NCI-H2196 treated with DMSO at 0.1 percent for 48 hours (cell line): ENCODE measurements around the gene TMED4.
"Not testable (repeated sequence)": the region's sequence is repeated elsewhere in the genome, so short reads cannot be mapped to it uniquely, and the experiment has no call there.

Experiments
- DNase-seq: peaks from one replicate; lab custom pipeline; 2025; ENCODE audit not compliant: unreplicated experiment; lab: John Stamatoyannopoulos, UW

The TMED4 gene

DNA sequence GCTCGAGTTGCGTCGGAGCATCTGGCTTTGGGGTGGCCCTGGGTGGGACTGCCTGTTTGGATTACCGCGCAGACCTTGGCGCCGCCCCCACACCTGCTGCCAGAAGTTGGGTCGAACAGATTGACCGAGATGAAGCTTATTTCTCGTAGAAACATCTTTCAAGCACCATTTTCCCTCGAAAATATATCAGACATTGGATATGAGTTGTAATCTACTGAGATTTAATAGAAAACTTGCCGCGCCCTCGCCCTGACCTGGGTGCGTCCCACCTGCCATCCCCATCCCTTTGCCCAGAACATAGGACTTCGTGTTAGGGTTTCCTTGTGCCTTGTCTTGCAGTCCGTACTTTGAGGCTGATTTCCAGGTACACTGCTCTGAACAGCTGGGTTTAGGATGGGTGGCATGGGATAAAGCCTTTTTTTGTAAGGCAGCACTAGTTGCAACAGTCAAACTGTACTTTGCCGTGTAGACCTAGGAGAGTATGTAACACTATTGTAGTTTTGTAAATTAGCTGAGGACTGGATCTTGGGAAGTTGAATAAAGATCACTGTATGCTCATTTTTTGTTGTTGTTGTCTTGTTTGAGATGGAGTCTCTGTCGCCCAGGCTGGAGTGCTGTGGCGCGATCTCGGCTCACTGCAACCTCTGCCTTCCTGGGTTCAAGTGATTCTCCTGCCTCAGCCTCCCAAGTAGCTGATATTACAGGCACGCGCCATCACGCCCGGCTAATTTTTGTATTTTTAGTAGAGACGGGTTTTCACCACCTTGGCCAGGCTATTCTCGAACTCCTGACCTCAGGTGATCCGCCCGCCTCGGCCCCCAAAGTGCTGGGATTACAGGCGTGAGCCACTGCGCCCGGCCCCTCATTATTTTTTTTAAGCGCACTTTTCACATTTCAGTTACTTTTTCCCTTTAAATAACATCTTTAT is 25.4 kb upstream of the TMED4 start:
- DNase-seq = no peak

DNA sequence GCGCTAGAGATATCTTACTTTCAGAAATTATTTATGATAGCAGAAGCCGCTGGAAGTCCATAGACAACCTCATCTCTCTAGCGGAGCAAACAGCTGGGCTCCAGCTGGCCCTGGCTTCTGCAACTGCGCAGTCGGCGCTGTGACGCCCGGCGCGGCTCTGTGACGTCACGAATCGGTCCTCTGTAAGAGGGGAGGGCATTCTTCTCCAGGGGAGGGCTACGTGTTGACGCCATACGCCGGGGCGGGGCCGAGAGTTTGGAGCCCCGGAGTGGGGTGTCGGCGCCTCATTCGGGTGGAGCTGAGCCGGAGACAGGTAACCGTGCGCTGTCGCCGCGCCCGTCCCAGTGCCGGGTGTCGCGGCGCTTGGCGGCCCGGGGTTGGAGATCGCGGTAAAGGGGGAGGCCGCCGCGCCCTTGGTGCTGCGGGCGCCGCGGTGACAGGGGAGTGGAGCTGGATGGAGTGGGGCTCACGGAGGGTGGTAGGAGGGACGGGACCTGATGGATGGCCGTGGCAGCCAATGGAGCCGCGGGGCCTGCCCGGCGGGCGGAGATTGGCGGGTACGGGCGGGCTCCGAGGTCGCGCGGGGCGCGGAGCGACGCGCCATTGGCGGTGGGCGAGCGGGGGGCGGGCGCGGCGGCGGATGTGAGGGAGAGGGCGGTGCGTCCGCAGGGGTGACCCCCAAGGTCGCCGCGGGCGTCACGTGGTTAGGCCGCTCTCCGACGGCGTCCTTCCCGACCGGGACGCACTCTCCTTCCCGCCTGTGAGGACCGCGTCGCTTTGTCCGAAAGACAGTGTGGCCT is 24.5 kb upstream of the TMED4 start, which contains the start of gene OGDH:
Gene OGDH (plus strand): TSS at position 287 of the 800 bp plus-strand sequence. CDS start 17,717 bp downstream, outside the sequence.
- DNase-seq = peak; percentile 98

DNA sequence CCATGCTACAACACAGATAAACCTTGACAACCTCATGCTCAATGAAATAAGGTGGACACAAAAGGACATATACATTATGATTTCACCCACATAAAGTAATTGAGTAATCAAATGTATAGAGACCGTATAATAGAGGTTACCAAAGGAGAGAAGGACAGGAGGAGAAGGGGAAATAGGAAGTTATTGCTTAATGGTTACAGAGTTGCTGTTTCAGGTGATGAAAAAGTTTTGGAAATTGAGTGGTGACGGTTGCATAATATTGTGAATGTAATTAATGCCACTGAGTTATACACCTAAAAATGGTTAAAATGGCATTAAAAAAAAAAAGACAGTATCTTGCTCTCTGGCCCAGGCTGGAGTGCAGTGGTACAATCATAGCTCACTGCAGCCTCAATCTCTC is 22.9 kb upstream of the TMED4 start:
- no peak for DNase-seq

DNA sequence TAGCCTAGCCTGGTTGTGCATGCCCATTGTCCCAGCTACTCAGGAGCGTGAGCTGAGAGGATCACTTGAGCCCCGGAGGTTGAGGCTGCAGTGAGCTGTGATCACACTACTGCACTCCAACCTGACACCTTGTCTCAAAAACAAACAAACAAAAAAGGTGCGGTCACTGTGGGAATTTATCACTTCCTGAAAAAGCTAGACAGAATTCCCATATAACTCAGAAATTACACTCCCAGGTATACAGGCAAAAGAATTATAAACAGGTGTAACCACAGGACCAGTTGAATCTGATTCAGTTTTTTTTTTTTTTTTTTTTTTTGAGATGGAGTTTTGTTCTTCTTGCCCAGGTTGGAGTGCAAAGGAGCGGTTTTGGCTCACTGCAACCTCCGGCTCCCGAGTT is 21.2 kb upstream of the TMED4 start:
- DNase-seq = no peak

DNA sequence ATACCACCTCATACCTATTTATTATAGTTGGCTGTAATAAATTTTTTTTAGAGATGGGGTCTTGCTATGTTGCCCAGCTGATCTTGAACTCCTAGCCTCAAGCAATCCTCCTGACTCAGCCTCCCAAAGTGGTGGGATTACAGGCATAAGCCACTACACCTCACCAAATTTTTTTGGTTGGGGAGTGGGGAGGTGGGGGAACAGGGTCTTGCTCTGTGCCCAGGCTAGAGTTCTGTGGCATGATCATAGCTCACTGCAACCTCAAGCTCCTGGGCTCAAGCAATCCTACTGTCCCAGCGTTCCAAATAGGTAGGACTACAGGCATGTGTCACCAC is 20.5 kb upstream of the TMED4 start:
- DNase-seq = no peak

DNA sequence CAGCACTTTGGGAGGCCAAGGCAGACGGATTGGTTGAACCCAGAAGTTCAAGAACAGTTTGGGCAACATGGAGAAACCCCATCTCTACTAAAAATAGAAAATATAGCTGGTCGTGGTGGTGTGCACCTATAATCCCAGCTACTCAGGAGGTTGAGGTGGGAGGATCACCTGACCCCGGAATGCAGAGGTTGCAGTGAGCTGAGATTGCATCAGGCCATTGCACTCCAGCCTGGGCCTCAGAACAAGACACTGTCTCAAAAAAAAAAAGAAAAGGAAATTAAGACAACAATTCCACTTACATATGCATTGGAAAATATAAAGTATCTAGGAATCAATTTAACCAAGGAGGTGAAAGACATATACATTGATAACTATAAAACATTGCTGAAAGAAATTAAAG is 17.2 kb upstream of the TMED4 start:
- DNase-seq = no peak

DNA sequence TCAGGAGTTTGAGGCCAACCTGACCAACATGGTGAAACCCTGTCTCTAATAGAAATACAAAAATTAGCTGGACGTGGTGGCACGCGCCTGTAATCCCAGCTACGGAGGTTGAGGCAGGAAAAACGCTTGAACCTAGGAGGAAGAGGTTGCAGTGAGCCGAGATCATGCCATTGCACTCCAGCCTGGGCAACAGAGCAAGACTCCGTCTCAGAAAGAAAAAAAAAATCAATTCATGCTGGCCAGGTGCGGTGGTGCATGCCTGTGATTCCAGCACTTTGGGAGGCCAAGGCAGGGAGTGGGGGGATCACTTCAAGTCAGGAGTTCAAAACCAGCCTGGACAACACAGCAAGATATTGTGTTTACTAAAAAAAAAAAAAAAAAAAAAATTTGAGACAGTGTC is 15.2 kb upstream of the TMED4 start:
- DNase-seq = not testable (repeated sequence)

DNA sequence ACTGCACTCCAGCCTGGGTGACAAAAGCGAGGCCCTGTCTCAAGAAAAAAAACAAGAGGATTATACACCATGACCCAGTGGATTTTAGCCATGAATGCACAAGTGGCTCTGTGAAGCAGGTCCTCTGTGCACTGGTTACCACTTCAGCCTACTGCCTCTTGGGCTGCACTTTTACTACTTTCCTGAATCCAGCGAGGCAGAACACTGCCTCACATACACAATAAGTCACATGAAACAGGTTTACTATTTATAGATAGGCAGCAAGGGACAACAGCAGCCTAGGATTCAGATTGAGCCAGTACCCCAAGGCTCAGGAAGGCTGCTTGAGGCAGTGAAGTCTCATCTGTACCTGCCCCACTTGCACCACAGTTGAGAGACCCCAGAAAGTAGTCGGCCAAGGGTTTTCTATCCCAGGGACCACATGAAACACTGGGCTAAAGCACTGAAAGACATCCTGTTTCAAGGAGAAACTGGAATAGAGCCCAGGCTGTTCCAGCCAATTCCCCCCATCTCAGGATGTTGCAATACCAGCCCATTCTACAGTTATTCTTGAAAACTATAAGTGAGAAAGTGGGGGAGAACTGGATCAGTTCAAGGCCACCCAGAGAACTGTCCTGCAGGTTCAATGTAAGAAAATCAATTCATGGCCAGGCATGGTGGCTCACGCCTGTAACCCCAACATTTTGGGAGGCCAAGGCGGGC is 14.1 kb upstream of the TMED4 start:
- DNase-seq = no peak

DNA sequence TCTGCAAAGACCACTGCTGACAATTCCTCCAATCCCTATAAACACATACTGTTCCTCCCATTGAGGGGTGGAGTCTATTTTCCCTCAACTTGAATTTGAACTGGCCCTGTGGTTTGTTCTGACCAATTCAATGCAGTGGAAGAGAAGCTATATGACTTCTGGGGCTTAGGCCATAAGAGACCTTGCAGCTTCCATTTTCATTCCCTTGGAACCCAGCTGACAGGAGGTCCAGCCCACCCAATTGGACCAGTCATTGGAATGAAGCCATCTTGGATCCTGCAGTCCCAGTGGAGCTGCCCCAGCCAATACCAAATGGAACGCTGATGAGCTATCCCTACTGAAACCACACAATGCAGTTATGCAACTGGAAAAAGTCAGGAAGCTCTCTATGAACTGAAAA is 8.9 kb upstream of the TMED4 start:
- no peak for DNase-seq

DNA sequence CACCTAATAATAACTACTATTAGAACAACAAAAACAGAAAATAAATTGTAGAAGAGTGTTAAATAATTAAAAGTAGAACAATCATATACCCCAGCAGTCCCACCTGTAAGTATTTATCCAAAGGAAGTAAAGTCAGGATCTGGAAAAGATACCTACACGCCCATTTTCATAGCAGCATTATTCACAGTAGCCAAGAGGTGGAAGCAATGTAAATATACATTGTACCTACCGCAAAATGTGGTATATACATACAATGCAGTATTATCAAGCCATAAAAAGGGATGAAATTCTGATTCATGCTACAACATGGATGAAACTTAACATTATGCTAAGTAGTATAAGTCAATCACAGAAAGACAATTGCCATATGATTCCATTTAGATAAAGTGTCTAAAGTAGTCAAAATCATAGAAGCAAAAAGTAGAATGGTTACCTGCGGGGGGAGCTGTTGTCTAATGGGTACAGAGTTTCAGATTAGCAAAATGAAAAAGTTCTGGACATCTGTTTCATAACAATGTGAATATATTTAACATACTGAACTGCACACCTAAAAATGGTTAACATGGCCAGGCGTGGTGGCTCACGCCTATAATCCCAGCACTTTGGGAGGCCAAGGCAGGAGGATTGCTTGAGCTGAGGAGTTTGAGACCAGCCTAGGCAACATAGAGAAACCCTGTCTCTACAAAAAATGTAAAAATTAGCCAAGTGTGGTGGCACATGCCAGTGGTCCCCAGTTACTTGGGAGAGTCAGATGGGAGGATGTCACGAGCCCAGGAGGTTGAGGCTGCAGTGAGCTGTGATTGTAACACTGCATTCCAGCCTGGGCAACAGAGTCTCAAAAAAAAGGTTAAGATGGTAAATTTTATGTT is 6.0 kb upstream of the TMED4 start:
- peak; percentile 15 for DNase-seq

DNA sequence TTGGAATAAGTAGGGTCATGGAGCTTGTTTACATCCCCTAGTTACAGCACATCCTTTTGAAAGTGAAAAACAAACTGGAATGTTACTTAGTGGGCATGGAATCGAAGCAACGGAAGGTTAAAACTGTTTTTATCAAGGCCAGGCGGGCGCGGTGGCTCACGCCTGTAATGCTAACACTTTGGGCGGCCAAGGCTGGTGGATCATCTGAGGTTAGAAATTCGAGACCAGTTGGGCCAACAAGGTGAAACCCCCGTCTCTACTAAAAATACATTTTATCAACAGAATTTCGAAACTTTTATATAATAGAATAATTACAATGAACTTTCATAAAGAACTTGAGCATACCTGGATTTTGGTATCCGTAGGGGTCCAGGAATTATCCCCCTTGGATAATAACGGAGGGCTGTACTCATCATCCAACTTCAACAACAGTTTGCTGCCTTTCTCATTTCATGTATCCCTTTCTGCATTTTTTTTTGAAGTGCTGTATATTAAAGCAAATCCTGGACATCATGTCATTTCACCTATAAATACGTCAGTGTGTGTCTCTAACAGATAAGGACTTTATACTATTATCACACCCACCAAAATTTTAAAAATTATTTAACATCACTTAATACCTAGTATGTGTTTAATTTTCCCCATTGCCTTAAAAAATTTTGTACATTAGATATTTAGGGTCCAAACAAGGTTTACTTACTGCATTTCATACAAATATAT is 1.3 kb upstream of the TMED4 start:
- DNase-seq = no peak

DNA sequence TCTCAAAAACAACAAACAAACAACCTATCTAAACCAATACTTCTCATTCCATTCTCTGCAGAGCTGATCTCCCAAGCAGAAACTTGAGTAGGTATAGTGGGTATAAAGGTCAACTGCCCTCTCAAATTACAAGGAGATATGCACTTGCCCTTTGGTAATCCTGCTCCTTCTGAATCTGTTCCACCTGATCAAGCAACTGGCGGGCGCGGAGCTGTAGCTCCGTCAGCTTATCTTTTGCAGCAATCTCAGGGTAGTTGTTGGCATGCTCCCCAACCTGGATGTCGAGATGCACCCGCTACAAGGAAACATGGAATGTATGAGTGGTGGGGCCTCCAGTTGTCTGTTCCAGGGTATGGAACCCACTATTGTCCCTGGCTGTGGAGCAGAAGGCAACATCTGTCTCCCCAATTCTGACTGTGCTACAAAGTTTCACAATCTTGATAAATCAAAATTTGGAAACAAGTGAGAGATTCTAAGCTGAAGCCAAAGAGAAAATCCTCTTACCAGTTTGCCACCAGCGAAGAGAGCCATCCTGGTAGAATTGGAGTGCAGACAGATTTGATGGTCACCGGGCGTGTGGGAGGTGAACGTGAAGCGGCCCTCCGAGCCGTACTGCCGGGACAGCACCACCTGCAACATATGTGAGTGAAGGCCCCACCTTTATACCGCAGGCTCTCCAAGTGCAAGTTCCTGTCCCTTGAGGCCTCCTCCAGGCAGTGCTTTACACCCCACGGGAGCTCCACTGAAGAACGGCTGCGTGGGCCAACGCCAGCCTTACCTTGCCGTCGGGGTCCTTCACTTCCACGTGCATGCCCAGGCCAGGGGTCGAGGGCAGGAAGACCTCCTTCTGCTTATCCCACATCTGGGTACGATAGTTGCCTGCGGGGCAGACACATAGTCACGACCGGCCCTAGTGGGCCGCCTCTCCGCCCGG is 819 bp downstream of the TMED4 start:
- peak; percentile 11 for DNase-seq

DNA sequence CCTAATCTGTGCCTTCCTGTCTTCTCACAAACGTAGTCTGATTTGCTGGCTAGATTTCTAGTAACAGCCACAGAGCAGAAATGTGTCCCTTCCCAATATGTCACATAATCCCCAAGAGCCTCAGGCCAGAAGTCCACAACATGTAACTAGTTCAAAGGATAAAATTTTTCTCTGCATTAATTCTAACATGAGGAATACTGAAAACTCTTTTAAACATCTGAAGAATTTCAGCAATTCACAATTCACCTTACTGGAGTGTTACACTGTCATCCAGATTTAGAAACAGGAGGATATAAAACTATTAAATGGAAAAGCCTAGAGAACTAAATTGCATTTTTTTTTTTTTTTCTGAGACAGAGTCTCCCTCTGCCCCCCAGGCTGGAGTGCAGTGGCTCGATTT is 5.8 kb downstream of the TMED4 start:
- no peak for DNase-seq

DNA sequence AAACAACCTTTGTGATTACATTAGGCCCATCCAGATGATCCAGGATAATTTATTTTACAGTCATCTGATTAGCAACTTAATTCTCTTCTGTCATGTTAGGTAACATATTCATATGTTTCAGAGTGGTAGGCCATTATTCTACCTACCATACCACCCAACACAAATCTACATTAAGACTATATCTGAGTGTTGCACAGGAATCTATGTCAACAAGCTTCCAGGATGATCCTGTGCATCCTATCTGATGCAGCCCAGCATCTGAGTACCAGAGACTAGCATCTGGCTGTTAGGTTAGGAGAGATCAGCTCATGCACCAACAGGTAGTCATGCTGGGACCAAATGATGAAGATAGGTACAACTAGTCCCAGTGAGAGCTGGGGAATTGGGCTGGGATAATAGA is 7.0 kb downstream of the TMED4 start:
- DNase-seq = no peak

DNA sequence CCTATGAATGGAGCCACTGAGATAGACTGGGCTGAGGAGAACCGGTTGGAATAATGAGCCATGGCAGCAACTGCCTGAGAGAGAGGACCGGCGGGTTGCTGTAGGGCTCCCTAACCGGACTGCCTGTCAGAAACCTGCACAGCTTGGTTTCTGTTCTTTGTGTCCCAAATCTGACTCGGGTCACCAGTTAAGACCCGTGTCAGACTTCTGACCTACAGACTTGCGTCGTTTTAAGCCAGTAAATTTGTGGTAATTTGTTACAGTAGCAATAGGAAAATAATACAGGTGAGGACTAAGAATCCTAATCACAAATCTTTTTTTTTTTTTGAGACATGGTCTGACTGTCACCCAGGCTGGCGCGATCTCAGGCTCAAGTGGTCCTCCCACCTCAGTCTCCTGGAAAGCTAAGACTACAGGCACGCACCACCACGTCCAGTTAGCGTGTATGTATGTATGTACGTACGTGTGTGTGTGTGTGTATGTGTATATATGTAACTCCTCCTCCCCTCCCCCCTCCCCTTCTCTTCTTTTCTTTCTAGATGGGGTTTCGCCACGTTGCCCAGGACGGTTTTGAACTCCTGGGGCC is 7.7 kb downstream of the TMED4 start:
- DNase-seq = no peak

DNA sequence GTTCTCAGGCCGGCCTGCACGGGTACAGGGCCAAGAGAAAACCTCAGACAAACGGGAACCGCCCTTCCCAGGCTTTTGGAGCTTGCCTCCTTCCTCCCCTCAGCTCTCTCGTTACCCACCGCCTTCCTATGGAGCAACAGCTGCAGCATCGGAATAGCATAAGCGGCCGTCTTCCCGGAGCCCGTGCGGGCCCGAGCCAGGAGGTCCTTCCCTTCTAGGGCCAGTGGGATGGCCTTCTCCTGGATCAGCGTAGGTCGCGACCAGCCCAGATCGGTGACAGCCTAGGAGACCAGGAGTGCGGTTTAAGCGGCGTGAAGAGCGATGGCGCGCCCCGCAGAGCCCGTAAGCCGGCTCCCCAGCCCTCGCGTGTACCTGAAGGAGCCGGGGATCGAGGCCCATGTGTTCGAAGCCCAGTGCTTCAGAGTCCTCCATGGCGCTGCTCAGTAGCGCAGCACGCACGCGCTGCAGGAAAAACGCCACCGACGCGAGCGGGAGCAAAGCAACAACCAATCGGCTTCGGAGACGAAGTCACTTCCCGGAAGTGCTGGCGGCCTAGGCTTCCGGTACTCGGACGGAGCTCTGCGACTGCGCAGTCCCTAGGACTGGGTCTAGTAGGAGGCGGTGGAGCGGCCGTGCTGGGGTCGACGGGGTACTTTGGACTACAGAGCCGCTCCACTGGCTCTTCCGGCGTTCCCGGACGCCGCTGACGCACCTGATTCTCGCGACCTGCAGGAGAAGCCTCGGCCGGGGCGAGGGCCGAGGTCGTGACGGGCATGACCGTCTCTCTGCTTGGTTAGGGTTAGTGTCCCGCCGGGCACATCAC is 8.4 kb downstream of the TMED4 start, which contains the start of gene DDX56:
Gene DDX56 (minus strand): TSS at position 445 of the 823 bp plus-strand sequence. CDS start 13 bp downstream, at position 432.
- DNase-seq = peak; percentile 93

DNA sequence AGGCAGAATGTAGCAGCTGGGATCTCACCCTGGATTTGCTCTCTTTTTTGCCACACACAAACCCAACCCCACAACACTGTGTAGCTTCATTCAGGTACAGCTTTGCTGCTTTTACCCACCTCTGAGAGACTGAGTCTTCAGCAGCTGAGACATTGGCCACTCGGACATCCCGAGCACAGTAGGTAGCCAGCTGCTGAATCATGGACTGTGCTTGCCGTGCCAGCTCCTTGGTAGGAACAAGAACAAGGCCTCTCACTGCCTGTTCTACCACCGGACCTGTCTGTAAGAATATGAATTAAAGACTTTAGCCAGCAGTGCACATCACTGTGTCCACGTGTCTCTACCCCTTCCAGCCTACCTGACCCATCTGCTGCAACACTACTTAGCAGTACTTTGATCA is 9.3 kb downstream of the TMED4 start:
- no peak for DNase-seq
